GM18508 (cell line): ENCODE results near the gene TNNI3K.

Experiments
- ATAC-seq: cut with Tn5 transposase; IDR thresholded peaks from one replicate; pipeline ENCODE4 v1.9.1; 2021; ENCODE audit warnings: moderate number of reproducible peaks; ENCODE audit not compliant: insufficient read depth, unreplicated experiment

TNNI3K gene

GRCh38 chr1:74375376-74375775 lies 140.2 kb downstream of the TNNI3K start:
- no peak for ATAC-seq

GRCh38 chr1:74380252-74380651 lies 145.1 kb downstream of the TNNI3K start:
- ATAC-seq, result no peak

- ATAC-seq, result no peak
Measured at GRCh38 chr1:74388855-74389254, 153.7 kb downstream of the TNNI3K start.

- no peak for ATAC-seq
Measured at GRCh38 chr1:74392186-74392585, 157.0 kb downstream of the TNNI3K start.

- no peak for ATAC-seq
Measured at GRCh38 chr1:74392840-74393239, 157.7 kb downstream of the TNNI3K start.

GRCh38 chr1:74395571-74395970 lies 160.4 kb downstream of the TNNI3K start:
- ATAC-seq, result no peak

- ATAC-seq, result no peak
Measured at GRCh38 chr1:74396462-74396861, 161.3 kb downstream of the TNNI3K start.

- no peak for ATAC-seq
Measured at GRCh38 chr1:74396933-74397332, 161.7 kb downstream of the TNNI3K start.

GRCh38 chr1:74399249-74399648 lies 164.1 kb downstream of the TNNI3K start:
- ATAC-seq, result peak; percentile 66

- ATAC-seq, result no peak
Measured at GRCh38 chr1:74402873-74403272, 167.7 kb downstream of the TNNI3K start.

GRCh38 chr1:74403606-74404005 lies 168.4 kb downstream of the TNNI3K start:
- no peak for ATAC-seq

- no peak for ATAC-seq
Measured at GRCh38 chr1:74406759-74407158, 171.6 kb downstream of the TNNI3K start.

- no peak for ATAC-seq
Measured at GRCh38 chr1:74407902-74408301, 172.7 kb downstream of the TNNI3K start.

GRCh38 chr1:74412244-74412643 lies 177.1 kb downstream of the TNNI3K start:
- ATAC-seq, result no peak

GRCh38 chr1:74415935-74416334 lies 180.7 kb downstream of the TNNI3K start:
- no peak for ATAC-seq

- no peak for ATAC-seq
Measured at GRCh38 chr1:74419611-74420010, 184.4 kb downstream of the TNNI3K start.

- no peak for ATAC-seq
Measured at GRCh38 chr1:74420467-74420866, 185.3 kb downstream of the TNNI3K start.

GRCh38 chr1:74422421-74423292 lies 187.5 kb downstream of the TNNI3K start:
- ATAC-seq, result no peak

- ATAC-seq, result no peak
Measured at GRCh38 chr1:74423471-74423870, 188.3 kb downstream of the TNNI3K start.

GRCh38 chr1:74425676-74426075 lies 190.5 kb downstream of the TNNI3K start:
- no peak for ATAC-seq

- ATAC-seq, result no peak
Measured at GRCh38 chr1:74426208-74426937, 191.2 kb downstream of the TNNI3K start.

GRCh38 chr1:74427681-74428080 lies 192.5 kb downstream of the TNNI3K start:
- no peak for ATAC-seq
